Measurements from ENCODE around the gene THADA.

GRCh38 chr2:43534569-43534968, 61.3 kb downstream of the THADA start:
- TF ChIP-seq CTCF (optimal IDR thresholded peaks at IDR 0.05 in 1 of 3, IDR thresholded peaks at IDR 0.05 in 1 of 3, conservative IDR thresholded peaks at IDR 0.05 in 1 of 3; ENCODE audit: extremely low read depth in 1 of 3, insufficient read depth in 2 of 3, low read length in 3 of 3) (no peak), EZH2 (IDR thresholded peaks at IDR 0.05; ENCODE audit: low read length) (no peak)

Measured in keratinocyte (primary cell).